ENCODE results near the gene MBOAT2. TPM values are rescaled to one million over a fixed set of nuclear protein-coding genes. Genes with fewer than 3 reads are reported as not detected.

Gene MBOAT2
- total RNA-seq, 2 donors from 2014 or later = 34.3 to 51.1 TPM

GRCh38 chr2:8993196-8993901 lies 10.1 kb downstream of the MBOAT2 start:
- Histone ChIP-seq H3K4me3 (no peak overlapping the region), H3K9me3 (no peaks in the 10 kb centered on the region), H3K9ac (ENCODE audit: low read depth in 2 of 2, low read length in 2 of 2) (peak overlapping the region in 1 of 2 donors; percentile 48), H3K36me3 (no peaks in the 10 kb centered on the region), H3K4me1 (no peaks in the 10 kb centered on the region), H3K27me3 (no peaks in the 10 kb centered on the region), H3K27ac (peak overlapping the region; percentile 25)
- DNase-seq = no peak
- TF ChIP-seq, protein P1, sequence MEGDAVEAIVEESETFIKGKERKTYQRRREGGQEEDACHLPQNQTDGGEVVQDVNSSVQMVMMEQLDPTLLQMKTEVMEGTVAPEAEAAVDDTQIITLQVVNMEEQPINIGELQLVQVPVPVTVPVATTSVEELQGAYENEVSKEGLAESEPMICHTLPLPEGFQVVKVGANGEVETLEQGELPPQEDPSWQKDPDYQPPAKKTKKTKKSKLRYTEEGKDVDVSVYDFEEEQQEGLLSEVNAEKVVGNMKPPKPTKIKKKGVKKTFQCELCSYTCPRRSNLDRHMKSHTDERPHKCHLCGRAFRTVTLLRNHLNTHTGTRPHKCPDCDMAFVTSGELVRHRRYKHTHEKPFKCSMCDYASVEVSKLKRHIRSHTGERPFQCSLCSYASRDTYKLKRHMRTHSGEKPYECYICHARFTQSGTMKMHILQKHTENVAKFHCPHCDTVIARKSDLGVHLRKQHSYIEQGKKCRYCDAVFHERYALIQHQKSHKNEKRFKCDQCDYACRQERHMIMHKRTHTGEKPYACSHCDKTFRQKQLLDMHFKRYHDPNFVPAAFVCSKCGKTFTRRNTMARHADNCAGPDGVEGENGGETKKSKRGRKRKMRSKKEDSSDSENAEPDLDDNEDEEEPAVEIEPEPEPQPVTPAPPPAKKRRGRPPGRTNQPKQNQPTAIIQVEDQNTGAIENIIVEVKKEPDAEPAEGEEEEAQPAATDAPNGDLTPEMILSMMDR (IDR thresholded peaks at IDR 0.05) = no peak
- intact Hi-C loops (cut with DNase I) = loop anchor here (10.0 kb wide), 1 partner anchor 109 kb away; no protein-coding TSS in a partner anchor

DNA sequence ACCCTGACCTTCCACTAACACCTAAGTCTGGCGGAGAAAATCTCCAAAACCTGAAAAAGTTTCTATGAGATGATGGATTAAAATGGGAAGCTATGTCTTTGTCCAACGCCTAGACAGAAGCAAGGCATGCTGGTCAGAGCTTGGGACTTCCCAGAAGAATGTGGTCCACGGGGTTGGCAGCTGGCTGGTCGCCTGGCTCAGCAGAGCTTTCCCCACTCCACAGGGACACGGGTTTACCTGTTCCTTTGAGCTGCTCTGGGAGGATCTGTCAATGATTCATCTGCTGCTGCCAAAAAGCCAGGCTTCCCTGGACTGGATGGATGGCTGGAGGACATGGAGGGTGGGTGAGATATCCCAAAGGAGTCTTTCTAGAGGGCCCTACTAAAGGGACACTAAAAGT lies 10.8 kb downstream of the MBOAT2 start:
- TF ChIP-seq, protein P1 (IDR thresholded peaks at IDR 0.05) = no peak
- Histone ChIP-seq H3K27me3 (no peaks in the 10 kb centered on the region), H3K4me1 (no peaks in the 10 kb centered on the region), H3K4me3 (no peak overlapping the region), H3K36me3 (no peaks in the 10 kb centered on the region), H3K9me3 (no peaks in the 10 kb centered on the region), H3K27ac (no peak overlapping the region), H3K9ac (ENCODE audit: low read depth in 2 of 2, low read length in 2 of 2) (no peak overlapping the region)
- no peak for DNase-seq
- intact Hi-C loops (cut with DNase I) = loop anchor here (10.0 kb wide), 1 partner anchor 108 kb away; no protein-coding TSS in a partner anchor

DNA sequence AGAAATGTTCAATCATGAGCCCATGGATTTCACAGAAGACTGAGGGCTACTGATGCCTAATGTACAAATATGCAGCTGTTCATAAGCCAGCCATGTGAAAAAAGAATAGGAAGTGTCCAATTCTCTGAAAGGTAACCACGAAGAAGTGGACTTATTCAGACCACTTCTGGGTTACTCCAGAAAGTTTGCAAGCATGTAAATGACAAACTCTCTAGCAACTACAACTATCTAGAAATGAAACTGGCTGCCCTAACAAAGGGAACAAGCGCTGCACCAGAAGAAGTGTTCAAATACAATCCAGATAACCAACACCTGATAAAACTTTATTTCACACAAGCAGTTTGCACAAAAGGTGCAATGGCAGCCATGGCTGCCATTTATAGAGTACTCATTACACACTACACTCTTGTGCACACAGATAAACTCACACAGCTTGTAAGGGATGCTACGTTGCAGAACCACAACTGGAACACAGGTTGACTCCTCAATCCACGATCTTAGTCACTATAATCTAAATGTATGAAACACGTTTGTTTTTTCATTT lies 13.9 kb downstream of the MBOAT2 start:
- Histone ChIP-seq H3K4me3 (no peak overlapping the region), H3K27ac (no peak overlapping the region), H3K36me3 (no peaks in the 10 kb centered on the region), H3K4me1 (no peaks in the 10 kb centered on the region), H3K9me3 (no peaks in the 10 kb centered on the region), H3K27me3 (no peaks in the 10 kb centered on the region), H3K9ac (ENCODE audit: low read depth in 2 of 2, low read length in 2 of 2) (no peak overlapping the region)
- intact Hi-C loops (cut with DNase I) = loop anchor here (10.0 kb wide), 1 partner anchor 105 kb away; no protein-coding TSS in a partner anchor
- TF ChIP-seq, protein P1 (IDR thresholded peaks at IDR 0.05) = no peak
- DNase-seq = no peak

DNA sequence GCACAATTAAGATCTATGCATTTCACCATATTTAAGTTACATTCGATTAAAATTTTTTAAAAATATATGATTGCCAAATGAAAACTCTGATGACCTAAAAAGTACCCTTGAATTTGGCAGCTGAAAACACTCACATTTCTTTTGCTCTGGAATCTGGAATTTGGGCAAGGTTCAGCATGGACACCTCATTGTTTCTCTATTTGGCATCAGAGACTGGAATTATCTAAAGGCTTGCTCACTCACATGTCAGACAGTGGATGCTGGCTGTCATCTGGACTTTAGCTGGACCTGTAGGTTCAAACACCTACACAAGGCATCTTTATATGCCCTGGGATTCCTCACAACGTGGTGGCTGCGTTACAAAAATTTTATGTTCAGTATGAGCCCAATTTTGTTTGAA lies 16.1 kb downstream of the MBOAT2 start:
- intact Hi-C loops (cut with DNase I) = no loop called here
- H3K27me3 ChIP-seq = no peaks in the 10 kb centered on the region
- H3K36me3 ChIP-seq = no peaks in the 10 kb centered on the region
- DNase-seq = no peak
- H3K4me3 ChIP-seq = no peak overlapping the region
- no peaks in the 10 kb centered on the region for H3K4me1 ChIP-seq
- TF ChIP-seq, protein P1 (IDR thresholded peaks at IDR 0.05) = no peak
- no peaks in the 10 kb centered on the region for H3K9me3 ChIP-seq
- no peak overlapping the region for H3K27ac ChIP-seq
- H3K9ac ChIP-seq (ENCODE audit: low read depth in 2 of 2, low read length in 2 of 2) = no peak overlapping the region

- Histone ChIP-seq H3K4me3 (no peak overlapping the region), H3K4me1 (no peaks in the 10 kb centered on the region), H3K27ac (no peak overlapping the region), H3K9me3 (no peaks in the 10 kb centered on the region), H3K27me3 (no peaks in the 10 kb centered on the region), H3K9ac (ENCODE audit: low read depth in 2 of 2, low read length in 2 of 2) (no peak overlapping the region), H3K36me3 (no peaks in the 10 kb centered on the region)
- no peak for DNase-seq
- TF ChIP-seq, protein P1 (IDR thresholded peaks at IDR 0.05) = no peak
- intact Hi-C loops (cut with DNase I) = no loop called here
These were observed 17.0 kb downstream of the MBOAT2 start for GRCh38 chr2:8986327-8986976.

All from colonic mucosa (tissue), 4 donors.